Heart left ventricle (tissue), 13 donors: Measurements from ENCODE around the gene HES5.

Source experiments
- CTCF ChIP-seq, 12 donors: fragments of 200-600 bp; sonication (generic) in 4 of 12; IDR thresholded peaks; one replicate each; pipeline versions ENCODE4 v1.5.0 to v1.8.0; 2018 to 2022; ENCODE audit warnings: antibody characterized with exemption in 12 of 12, mild to moderate bottlenecking in 5 of 12
- POLR2A ChIP-seq, 2 donors: fragments of 450-650 bp; IDR thresholded peaks; one replicate each; pipeline ENCODE4 v1.6.1; 2017; ENCODE audit warnings: antibody characterized with exemption in 2 of 2, mild to moderate bottlenecking in 2 of 2, moderate library complexity in 2 of 2
- donor health status: ischemic (EF 13 %, LVEDD 7.1; RV severe dilation, severe dysfunction).
- donor health status: DM: no; HTN: yes; CAD: no.
- donor health status: DM: no; HTN: no; CAD: no.
- donor health status: ischemic (EF 25% LVEDD 6.9; RV normal size, moderate dysfunction).
- donor health status: ischemic (EF 25% LVEDD 5.7; RV mildly dilated, moderate dysfunction).
- donor health status: ischemic (EF 35%, LVEDD 5.7; RV mildly dilated, moderate dysfunction).
- donor health status: nonischemic (EF 11% LVEDD 7.7; RV severe dilation, severe dysfunction).
- donor health status: DM: yes; HTN: yes; CAD: no.
- donor health status: PGD.
- donor health status: ischemic (EF 29% LVEDD 5.4; RV normal size, mild dysfunction).
- donor health status: nonischemic (EF 23%, LVEDD 6.1; RV moderate dilation, normal function).

DNA sequence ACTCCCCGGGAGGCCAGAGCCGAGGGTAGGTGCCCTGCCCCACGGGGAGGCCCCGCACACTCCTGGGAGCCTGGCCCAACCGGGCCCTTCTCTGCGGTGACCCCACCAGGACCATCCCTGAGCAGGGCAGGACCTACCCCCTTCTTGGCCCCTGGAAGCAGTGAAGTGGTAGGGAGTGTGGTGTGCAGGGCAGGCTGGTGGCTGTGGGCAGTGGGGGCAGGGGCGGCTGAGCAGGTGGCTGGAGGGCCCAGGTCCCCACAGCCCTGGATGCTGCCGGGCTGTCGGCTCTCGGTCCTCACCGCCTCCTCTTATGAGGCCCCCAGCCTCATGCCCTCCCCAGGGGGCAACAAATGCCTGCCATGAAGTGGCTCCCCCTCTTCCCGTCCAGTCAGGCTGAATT lies 34.5 kb downstream of the HES5 start:
- no peak for TF ChIP-seq POLR2A (IDR thresholded peaks at IDR 0.05)
- no peak for TF ChIP-seq CTCF (IDR thresholded peaks at IDR 0.05)
